Myocyte (in vitro differentiated cells): ENCODE results near the gene COX7B. TPM values are rescaled to one million over a fixed set of nuclear protein-coding genes. Genes with fewer than 3 reads are reported as not detected.
A peak's percentile ranks its signal among the peaks of the same experiment; 100 is the strongest.
"Not testable (repeated sequence)": the region's sequence is repeated elsewhere in the genome, so short reads cannot be mapped to it uniquely, and the experiment has no call there.

Experiments
- DNase-seq: peaks from one replicate; pipeline ENCODE4 v3.0.0-alpha.2; 2012; ENCODE audit warnings: low read depth
- polyA plus RNA-seq: library from polyadenylated mRNA; unstranded; fragments of >200 nt; gene quantifications from one replicate; pipeline ENCODE4 v1.2.1, GENCODE V29; 2012; ENCODE audit warnings: missing spikeins
- total RNA-seq: library from RNA; depleted of rRNA; stranded (reverse); fragments of >200 nt; gene quantifications from 2 replicates; pipeline ENCODE4 v1.2.3, GENCODE V29; 2014

The COX7B gene, protein sequence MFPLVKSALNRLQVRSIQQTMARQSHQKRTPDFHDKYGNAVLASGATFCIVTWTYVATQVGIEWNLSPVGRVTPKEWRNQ
- 269 and 380 TPM in 2 replicates for total RNA-seq
- polyA plus RNA-seq = 556 TPM

DNA sequence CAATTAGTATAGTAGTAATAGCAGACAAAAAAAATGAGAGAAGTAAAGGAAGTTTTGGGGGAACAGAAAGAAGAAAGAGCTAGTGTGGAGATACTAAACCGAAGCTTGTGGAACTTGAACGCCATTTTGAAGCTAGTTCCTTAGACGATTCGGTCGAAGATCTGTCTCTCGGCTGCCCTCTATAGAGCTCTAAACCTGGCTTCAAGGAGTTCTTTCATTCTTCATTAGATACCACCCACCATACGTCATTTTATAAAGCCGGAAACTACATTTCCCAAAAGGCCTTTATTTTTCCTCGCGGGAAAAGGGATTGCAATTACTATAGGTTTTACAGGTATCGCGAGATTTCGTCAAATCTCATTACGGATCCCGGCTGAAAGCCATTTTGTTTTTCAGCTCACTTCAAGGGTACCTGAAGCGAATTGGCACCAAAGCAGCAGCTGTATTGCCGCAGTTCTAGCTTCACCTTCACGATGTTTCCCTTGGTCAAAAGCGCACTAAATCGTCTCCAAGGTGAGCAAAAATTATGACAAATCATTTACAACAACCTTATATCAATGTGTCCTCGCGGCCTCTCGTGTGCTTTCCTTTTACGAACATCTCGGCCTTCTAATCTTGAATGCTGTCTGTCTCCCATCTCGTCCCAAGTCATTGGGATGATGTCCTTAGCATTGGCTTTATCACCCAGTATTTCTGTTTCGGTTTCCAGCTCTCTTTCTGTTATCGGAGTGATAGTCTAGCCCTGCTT lies at the start of gene COX7B:
TSS of gene COX7B (plus strand) at position 388 of the 748 bp plus-strand sequence. CDS start at position 474, 86 bp downstream.
- peak; percentile 96 for DNase-seq

DNA sequence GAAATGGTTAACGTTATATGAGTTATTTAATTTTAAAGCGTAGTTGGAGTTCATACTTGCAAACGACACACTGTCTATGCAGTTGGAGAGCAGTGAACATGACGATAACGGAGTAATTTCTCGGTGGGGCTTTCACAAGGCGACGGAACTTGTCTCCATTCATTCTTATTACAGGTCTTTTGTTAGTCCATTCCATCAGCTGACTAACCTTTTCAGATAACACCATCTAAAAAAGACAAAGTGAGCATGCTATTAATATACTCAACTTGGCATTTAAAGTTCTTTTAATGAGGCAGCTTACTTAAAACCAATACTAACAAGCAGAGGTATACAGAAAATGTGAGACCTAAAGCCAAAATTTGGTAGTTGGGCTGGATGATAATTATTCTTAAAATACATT lies 23.9 kb upstream of the COX7B start:
- no peak for DNase-seq

DNA sequence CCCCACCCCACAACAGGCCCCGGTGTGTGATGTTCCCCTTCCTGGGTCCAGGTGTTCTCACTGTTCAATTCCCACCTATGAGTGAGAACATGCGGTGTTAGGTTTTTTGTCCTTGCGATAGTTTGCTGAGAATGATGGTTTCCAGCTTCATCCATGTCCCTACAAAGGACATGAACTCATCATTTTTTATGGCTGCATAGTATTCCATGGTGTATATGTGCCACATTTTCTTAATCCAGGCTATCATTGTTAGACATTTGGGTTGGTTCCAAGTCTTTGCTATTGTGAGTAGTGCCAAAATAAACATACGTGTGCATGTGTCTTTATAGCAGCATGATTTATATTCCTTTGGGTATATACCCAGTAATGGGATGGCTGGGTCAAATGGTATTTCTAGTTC lies 17.9 kb upstream of the COX7B start:
- not testable (repeated sequence) for DNase-seq

DNA sequence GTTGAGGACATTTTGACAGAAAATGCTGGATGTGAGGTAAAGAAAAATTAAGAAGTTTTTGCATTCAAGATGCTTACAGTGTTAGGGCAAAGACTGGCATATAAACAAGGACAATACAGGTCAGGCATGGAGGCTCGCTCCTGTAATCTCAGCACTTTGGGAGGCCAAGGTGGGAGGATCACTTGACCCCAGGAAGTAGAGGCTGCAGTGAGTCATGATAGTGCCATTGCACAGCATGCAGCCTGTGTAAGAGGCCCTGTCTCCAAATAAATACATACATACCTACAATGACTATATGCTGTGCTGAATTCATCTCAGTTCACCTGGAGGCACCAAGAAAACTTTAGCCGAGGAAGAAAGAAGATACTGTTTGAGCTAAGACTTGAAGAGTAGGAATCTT lies 6.4 kb upstream of the COX7B start:
- no peak for DNase-seq

DNA sequence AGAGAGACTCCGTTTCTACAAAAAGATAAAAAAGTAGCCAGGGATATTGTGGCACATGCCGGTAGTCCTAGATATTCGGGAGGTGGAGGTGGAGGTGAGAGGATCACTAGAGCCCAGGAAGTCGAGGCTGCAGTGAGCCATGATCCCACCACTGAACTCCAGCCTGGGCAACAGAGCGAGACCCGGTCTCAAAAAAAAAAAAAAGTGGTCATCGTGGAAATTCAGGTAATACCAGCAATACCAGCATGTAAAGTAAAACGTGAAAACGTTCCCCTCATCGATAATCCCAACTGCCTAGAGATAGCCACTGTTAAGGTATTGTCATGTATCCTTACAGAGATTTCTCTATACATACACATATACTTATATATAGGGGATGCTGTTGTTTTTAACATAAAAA lies 5.6 kb upstream of the COX7B start:
- no peak for DNase-seq

DNA sequence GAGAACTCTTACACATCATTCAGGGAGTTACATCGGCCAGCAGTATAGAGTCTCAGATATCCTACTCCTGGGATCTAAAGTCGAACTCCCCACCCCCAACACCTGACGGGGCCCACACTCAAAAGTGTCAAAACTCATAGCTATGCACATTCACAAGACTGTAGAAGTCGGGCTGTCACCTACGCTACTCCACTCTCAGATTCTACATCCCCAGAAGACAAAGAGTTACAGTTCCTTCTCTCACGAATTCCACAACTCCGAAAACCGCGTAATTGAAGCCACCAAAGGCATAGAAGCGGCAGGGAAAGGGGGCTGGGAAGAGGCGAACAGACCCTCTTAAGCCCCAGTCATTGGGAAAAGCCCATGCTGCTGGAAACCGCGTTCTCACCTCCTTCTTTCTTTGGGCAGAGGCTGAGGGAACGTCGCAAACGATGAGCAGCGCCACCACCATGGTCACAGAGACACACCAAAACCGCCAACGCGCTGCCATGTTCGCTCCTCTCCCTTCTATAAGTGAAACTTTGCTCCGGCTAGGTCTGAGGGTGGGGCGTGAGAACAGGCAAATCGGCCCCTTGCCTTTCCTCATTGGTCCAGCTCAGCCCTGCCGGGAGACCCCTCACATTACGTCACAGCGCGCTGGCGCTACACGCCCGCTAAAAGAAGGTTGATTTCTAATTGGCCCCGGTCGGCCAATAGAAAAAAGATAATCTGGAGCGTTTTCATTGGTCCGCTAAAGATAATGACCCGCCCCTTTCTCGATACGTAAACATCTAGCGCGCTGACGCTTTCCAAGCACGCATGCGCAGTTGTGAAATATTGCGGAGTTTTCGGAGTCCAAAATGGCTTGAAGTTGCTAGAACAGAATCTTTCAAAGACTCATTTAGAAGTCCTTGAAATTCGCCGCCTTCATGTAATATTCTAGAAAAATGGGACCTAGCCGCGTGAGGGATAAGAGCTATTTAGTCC lies 4.1 kb upstream of the COX7B start, which contains the start of gene MAGT1:
TSS of gene MAGT1 (minus strand) at position 515 of the 966 bp plus-strand sequence. CDS start at position 490, 25 bp downstream.
- DNase-seq = peak; percentile 97

DNA sequence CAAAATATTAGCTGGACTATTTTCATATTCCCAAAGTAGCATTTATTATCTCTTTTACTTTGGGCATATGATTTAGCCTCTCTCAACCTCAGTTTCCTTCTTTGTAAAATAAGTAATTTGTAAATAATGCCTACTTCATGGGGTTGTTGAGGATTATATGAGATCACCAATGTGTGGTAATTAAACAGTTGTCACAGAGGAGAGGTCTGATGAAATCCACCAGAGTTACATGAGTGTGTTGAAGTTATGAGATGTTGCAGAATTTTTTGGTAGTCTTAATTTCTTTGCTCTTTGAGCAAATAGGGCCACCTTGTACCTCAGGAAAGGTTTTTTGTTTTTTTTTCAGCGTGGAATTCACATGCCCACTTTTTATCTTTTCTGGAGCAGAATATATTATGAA lies 1.4 kb downstream of the COX7B start:
- DNase-seq = no peak

DNA sequence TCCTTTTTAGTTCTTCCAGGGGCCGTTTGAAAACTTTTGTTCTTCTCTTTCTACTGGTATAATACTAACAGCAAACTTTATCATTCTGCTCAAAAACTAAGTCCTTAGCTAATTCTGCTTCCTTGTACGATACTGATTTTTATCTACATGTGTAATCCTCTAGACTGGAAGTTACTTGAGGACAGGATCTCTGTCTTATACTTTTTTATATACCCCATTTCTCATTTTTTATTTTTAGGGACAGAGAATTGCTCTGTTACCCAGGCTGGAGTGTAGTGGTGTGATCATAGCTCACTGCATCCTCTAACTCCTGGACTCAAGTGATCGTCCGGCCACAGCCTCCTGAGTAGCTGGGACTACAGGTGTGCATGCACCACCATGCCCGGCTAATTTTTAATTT lies 2.2 kb downstream of the COX7B start:
- no peak for DNase-seq

DNA sequence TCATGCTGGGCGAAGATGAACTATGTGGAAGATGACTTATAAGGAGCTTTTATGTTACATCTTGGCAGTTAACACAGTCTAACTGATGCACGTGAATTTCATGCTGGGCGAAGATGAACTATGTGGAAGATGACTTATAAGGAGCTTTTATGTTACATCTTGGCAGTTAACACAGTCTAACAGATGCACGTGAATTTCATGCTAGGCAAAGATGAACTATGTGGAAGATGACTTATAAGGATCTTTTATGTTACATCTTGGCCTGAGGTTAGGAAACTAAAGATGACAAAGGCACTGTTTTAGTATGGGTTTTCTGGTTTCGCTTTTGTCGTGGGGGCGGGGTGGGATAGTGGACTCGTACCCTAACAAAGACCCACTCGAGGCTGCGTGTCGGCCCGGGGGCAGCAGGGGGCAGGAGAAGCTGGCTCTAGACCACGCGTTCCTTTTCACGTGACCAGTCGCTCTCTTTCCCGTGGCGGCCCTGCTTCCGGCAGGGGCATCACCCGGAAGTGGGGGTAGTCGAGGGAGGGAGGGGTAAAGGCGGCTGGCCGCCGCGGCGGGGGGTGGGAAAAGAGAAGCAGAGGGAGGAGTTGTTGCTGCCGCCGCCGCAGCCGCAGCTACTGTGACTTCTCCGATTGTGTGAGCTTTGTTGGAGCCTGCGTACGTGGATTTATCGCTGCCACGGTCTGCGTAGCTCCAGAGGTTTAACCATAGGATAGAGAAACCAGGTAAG lies 11.0 kb downstream of the COX7B start, which contains the start of gene ATP7A:
TSS of gene ATP7A (plus strand) at position 586 of the 733 bp plus-strand sequence. CDS start 60,949 bp downstream, outside the sequence.
- peak; percentile 90 for DNase-seq

DNA sequence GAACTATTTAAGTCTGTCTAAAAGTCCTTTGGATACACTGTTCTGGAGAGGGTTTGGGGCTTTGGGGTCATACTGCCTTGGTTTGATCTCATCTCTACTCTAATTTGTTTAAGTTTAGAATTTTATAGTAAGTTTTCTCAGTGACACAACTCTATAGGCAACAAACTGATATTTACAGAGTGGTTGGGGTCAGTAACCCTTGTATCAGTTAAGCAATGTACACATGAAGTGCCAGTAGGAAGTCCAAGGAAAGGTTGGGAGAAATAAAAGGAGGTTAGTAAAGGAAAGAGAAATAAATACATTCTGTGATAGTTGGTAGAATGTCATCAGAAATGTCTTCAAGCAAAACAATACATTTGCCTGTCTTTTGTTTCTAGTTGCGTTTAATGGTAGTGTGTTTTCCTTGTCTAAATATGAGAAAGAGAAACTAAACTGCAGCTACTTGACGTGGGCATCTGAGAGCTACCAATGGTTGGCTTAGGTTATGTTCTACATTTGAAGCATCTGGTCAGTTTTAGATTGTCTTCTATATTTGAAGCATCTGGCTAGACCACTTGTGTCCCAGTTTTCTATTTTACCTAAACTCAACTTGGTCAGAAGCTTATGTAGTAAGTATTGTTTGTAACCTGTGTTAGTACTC lies 18.1 kb downstream of the COX7B start:
- DNase-seq = no peak

DNA sequence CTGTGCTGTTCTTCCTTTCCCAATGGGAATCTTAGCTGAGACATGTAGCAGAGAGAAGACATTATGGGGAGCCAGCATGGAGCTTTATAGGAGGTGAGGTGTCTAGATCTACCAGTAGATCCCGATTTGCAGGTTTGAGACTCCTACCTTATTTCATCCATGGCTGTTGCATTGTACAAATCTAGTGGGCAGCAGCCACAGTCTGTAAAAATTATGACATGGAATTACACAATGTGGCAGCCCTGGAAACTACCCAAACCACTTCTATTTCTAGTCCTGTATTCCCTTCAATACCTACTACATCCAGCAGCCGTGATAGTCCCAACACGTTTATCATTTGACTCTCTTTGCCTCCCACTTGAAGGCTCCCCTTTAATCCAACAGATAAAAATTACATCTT lies 19.3 kb downstream of the COX7B start:
- peak; percentile 49 for DNase-seq

DNA sequence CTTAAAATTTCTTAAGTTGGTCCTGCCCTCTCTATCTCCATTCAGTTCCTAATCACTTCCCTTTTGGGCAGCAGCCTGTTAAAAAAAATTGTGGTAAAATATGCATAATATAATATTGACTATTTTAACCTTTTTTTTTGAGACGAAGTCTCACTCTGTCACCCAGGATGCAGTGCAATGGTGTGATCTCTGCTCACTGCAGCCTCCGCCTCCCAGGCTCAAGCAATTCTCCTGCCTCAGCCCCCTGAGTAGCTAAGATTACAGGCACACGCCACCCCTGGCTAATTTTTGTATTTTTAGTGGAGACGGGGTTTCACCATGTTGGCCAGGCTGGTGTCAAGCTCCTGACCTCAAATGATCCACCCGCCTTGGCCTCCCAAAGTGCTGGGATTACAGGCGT lies 20.1 kb downstream of the COX7B start:
- not testable (repeated sequence) for DNase-seq

DNA sequence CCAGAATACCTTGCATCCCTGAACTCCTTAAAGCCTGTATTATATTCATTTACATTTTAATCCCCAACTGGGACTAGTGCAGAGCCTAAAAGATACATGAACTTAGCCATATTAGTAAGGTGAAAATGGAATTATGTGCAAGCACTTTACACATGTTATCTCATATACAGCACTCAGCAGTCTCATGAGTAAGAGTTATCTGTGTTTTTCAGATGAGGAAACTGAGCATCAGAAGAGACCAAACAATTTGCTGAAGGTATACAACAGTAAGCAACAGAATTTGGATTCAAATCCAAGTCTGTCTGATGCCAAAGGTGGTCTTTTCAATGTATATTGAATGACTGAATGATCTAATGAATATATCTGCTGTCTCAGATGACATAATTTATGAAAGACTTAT lies 23.5 kb downstream of the COX7B start:
- no peak for DNase-seq

DNA sequence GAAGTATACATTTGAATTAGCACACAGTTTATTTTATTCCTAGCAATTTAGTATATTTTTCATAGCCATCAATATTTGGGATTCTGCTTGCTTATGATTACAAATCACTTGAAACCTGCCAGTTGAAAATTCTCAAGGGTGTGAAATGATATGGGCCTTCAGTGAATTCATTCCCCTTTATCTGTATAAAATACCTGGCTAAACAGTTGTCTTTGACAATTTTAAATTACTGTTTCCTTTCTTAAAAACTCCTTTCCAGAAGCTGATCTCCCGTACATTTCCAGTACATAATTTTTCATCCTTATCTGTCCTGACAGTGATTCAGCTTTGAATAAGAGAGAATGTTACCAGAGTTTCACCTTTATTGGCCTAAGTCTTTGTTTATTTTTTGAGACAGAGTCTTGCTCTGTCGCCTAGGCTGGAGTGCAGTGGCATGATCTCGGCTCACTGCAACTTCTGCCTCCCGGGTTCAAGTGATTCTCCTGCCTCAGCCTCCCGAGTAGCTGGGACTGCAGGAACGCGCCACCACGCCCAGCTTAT lies 25.1 kb downstream of the COX7B start:
- DNase-seq = no peak

DNA sequence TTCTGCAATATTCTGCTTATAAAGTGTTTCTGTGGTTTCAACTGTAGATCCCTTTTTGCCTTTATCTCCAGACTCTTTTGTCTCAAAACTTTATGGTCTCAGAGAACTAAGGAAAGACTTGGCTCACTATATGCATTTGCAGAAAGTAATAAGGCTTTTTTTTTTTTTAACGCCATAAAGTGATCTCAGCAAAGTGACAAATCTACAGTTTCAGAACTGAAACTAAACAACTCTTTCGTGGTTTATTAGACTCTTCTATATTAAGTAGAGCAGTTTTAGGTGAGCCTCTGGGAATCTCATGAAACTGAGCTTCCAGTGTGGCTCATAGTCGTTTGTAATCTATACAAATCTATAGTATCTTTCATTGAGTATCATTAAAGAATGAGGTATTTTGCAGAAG lies 26.5 kb downstream of the COX7B start:
- DNase-seq = no peak

DNA sequence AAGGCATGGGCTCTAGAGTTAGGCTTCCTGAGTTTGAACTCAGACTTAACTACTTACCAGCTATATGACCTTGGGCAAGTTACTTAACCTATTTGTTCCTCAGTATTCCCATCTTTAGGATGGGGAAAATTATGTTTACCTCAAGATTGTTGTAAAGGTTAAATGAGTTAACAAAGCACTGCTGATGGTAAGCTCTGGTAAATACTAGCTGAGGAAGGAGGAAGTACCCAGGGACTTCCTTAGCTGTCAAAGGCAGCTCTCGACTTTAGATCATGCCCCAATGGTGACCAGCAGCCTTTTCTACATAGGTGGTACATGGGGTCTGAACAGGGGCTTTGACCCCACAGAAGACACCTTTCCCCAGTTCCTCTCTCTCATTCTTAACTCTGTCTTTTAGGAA lies 31.3 kb downstream of the COX7B start:
- no peak for DNase-seq

DNA sequence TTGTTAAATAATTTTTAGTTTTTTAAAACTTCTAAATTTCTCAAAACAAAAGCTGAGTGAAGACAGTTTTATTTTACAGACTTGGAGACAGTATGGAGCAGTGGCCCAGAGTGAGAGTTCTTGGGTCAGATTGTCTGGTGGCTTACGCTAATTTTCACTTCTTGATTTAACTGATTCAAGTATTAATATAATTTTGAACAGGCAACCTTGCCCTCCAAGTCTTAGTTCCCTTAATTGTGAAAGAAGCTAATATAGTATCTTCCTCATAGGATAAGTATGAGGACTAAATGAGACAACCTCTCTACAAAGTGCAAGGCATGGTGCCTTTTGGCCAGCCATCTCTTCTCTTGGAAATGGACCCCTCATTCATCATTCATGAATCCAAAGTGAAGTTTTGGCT lies 36.6 kb downstream of the COX7B start:
- no peak for DNase-seq

DNA sequence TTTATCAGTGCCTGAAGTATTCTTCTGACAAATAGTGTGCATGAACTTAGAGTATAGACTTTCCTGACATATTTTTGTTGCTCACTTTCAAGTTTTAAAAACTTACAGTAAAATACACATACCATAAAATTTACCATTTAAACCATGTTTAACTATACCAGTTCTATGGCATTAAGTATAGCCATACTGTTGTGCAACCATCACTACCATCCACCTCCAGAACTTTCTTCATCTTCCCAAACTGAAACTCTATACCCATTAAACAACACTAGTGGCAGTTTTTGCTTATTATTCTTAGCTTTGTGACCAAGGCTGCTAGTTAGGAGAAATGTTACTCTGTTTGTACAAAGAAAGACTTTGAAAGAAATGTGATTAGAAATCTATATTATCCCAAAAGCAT lies 37.0 kb downstream of the COX7B start:
- DNase-seq = no peak

DNA sequence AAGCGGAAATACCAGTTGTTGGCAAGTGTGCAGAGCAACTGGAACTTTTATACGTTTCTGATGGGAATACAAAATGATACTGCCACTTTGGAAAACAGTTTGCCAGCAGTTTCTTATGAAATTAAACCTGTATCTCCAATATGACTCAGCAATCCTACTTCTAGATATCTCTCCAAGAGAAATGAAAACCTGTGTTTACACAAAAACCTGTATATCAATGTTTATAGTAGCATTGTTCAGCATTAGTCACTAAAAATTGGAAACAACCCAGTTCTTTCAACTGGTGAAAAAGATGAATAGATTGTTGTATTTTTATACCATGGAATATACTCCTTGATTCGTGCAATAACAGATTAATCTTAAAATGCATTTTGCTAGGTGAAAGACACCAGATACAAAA lies 38.0 kb downstream of the COX7B start:
- DNase-seq = no peak

DNA sequence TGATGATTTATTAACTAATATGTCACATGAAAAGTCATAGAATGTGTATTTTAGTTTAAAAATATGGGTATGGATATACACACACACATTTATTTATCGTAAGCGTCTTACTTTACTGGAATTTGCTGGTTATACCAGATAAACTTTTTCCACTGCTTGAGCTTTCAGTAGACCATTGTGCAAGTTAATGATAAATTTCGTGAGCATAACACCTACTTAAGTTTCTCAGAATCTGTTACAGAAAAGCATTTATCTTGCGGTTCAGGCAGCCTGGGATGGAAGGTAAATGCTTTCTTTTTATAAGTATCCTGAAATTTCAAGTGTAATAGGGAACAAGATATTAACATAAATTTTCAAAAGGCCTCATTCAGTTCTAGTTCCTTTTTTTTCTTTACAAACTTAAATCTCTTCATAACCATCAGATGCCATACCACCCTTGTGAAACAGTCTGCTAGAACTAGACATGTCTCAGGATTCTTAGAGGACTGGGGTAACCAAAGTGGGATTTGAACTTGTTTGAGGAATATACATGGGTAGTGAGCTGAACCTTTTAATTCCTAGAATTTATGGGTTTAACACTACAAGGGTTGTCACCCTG lies 38.9 kb downstream of the COX7B start:
- no peak for DNase-seq
